ENCODE results near the gene MIGA1.

Gene MIGA1

GRCh38 chr1:77850082-77850481 lies 70.6 kb downstream of the MIGA1 start:
- DNase-seq (ENCODE audit: low spot score), result no peak

GRCh38 chr1:77857552-77857951 lies 78.1 kb downstream of the MIGA1 start:
- DNase-seq (ENCODE audit: low spot score), result no peak

GRCh38 chr1:77858725-77859124 lies 79.3 kb downstream of the MIGA1 start:
- no peak for DNase-seq (ENCODE audit: low spot score)

GRCh38 chr1:77859248-77859647 lies 79.8 kb downstream of the MIGA1 start:
- DNase-seq (ENCODE audit: low spot score), result no peak

- no peak for DNase-seq (ENCODE audit: low spot score)
Observed at GRCh38 chr1:77866296-77866695, 86.8 kb downstream of the MIGA1 start.

GRCh38 chr1:77872645-77873044 lies 93.2 kb downstream of the MIGA1 start:
- no peak for DNase-seq (ENCODE audit: low spot score)

- DNase-seq (ENCODE audit: low spot score), result no peak
Observed at GRCh38 chr1:77873461-77873860, 94.0 kb downstream of the MIGA1 start.

- no peak for DNase-seq (ENCODE audit: low spot score)
Observed at GRCh38 chr1:77874804-77875445, 95.5 kb downstream of the MIGA1 start.

- no peak for DNase-seq (ENCODE audit: low spot score)
Observed at GRCh38 chr1:77876884-77877283, 97.4 kb downstream of the MIGA1 start.

- DNase-seq (ENCODE audit: low spot score), result no peak
Observed at GRCh38 chr1:77881061-77881460, 101.6 kb downstream of the MIGA1 start.

- DNase-seq (ENCODE audit: low spot score), result no peak
Observed at GRCh38 chr1:77882411-77882810, 103.0 kb downstream of the MIGA1 start.

- no peak for DNase-seq (ENCODE audit: low spot score)
Observed at GRCh38 chr1:77888081-77888780, 108.8 kb downstream of the MIGA1 start, which contains the start of gene NEXN. NEXN (plus strand) TSS chr1:77888624; CDS start chr1:77916107, 27,483 bp downstream.

GRCh38 chr1:77888781-77889642 lies 109.6 kb downstream of the MIGA1 start:
- no peak for DNase-seq (ENCODE audit: low spot score)

GRCh38 chr1:77889671-77890070 lies 110.2 kb downstream of the MIGA1 start:
- DNase-seq (ENCODE audit: low spot score), result peak; percentile 9

- DNase-seq (ENCODE audit: low spot score), result no peak
Observed at GRCh38 chr1:77891200-77891599, 111.8 kb downstream of the MIGA1 start.

GRCh38 chr1:77899647-77900320 lies 120.3 kb downstream of the MIGA1 start:
- DNase-seq (ENCODE audit: low spot score), result no peak

- DNase-seq (ENCODE audit: low spot score), result peak; percentile 29
Observed at GRCh38 chr1:77900687-77901293, 121.3 kb downstream of the MIGA1 start.

- no peak for DNase-seq (ENCODE audit: low spot score)
Observed at GRCh38 chr1:77905603-77906002, 126.2 kb downstream of the MIGA1 start.

GRCh38 chr1:77906019-77906545 lies 126.6 kb downstream of the MIGA1 start:
- no peak for DNase-seq (ENCODE audit: low spot score)

GRCh38 chr1:77906624-77907023 lies 127.2 kb downstream of the MIGA1 start:
- no peak for DNase-seq (ENCODE audit: low spot score)

- DNase-seq (ENCODE audit: low spot score), result no peak
Observed at GRCh38 chr1:77910116-77910515, 130.7 kb downstream of the MIGA1 start.

Measured in LoVo (cell line).